Measurements from ENCODE around the gene RAC3.

- TF ChIP-seq CTCF (IDR thresholded peaks at IDR 0.05; ENCODE audit: insufficient read depth, low read depth, low read length) = no peak
- TF ChIP-seq EZH2 (IDR thresholded peaks at IDR 0.05; ENCODE audit: insufficient read depth, low read length) = no peak
Observed at GRCh38 chr17:82053556-82054263, 22.2 kb downstream of the RAC3 start.

Data from astrocyte (in vitro differentiated cells and primary cell).